Right lobe of liver (tissue), 6 donors: ENCODE results near the gene RUNX2. TPM values are rescaled to one million over a fixed set of nuclear protein-coding genes. Genes with fewer than 3 reads are reported as not detected.

Experiments
- ATAC-seq, 4 donors: fragments of 200-7000 bp; cut with Tn5 transposase; one replicate each; pipeline ENCODE4 v1.9.1; 2020; ENCODE audit warnings: mild to moderate bottlenecking in 4 of 4, moderate library complexity in 4 of 4
- DNase-seq, 3 donors: peaks; one replicate each; pipeline ENCODE4 v3.0.0-alpha.2; 2020
- H3K27ac ChIP-seq, 3 donors: fragments of 200-600 bp; one replicate each; pipeline ENCODE4 v1.8.0; 2022
- H3K27me3 ChIP-seq, 2 donors: fragments of 200-600 bp; one replicate each; pipeline ENCODE4 v1.8.0; 2022
- H3K36me3 ChIP-seq, 4 donors: fragments of 200-600 bp; sonication (generic) in 1 of 4; one replicate each; pipeline versions ENCODE4 v1.5.1 to v1.8.0; 2017 to 2022; ENCODE audit warnings: control low read depth in 1 of 4
- H3K4me1 ChIP-seq, 4 donors: fragments of 200-600 bp; sonication (generic) in 1 of 4; one replicate each; pipeline versions ENCODE4 v1.5.1 to v1.8.0; 2017 to 2022; ENCODE audit warnings: control low read depth in 1 of 4
- H3K4me3 ChIP-seq, 3 donors: fragments of 200-600 bp; one replicate each; pipeline ENCODE4 v1.8.0; 2022
- H3K9me3 ChIP-seq, 4 donors: fragments of 200-600 bp; sonication (generic) in 1 of 4; one replicate each; pipeline versions ENCODE4 v1.5.1 to v1.8.0; 2017 to 2022; ENCODE audit warnings: control low read depth in 1 of 4
- POLR2A ChIP-seq: fragments of 450-650 bp; IDR thresholded peaks from one replicate; pipeline ENCODE4 v1.6.1; 2017; ENCODE audit warnings: antibody characterized with exemption, mild to moderate bottlenecking
- WGBS: methylation state at CpG from one replicate; pipeline ENCODE4 v1.1.6; 2018; ENCODE audit warnings: low coverage, low lambda C conversion rate; ENCODE audit not compliant: insufficient coverage; ENCODE audit errors: missing lambda C conversion rate; 5-methylcytosine and 5-hydroxymethylcytosine counted together
- intact Hi-C, 2 donors: fragments of 100-400 bp; cut with DNase I; formaldehyde crosslinking; loops; one replicate each; pipeline versions ENCODE4 v1.11.2 to v1.14.1; 2022
- total RNA-seq, 6 experiments: library from RNA; depleted of rRNA in 2 of 6; stranded (reverse); fragments of >200 nt in 2 of 6; fragmentation: NEBNext Ultra II Directional in 3 of 6; extraction: Animal tissue kit (Norgen Biotek cat#: 25700) in 3 of 6; gene quantifications; one replicate each; pipeline versions ENCODE4 v1.1.0 to v1.2.4, GENCODE V29; 2016 to 2023
- TF ChIP-seq, protein P1 (sequence below), 4 donors: fragments of 200-600 bp in 3 of 4; fragments of 450-650 bp in 1 of 4; IDR thresholded peaks; one replicate each; pipeline versions ENCODE4 v1.5.1 to v1.8.0; 2016 to 2022; ENCODE audit warnings: antibody characterized with exemption in 4 of 4, mild to moderate bottlenecking in 2 of 4
- donor health status: DM: no; HTN: yes; CAD: no.
- donor health status: DM: no; HTN: no; CAD: no.
- donor health status: DM: no; HTN: no; CAD: no.
- donor health status: DM: no; HTN: yes; CAD: no.
- donor health status: DM: no; HTN: yes; CAD: no.

RUNX2 gene
- total RNA-seq, 6 experiments from 2014 or later, result 0.15 to 0.80 (median 0.43) TPM

DNA sequence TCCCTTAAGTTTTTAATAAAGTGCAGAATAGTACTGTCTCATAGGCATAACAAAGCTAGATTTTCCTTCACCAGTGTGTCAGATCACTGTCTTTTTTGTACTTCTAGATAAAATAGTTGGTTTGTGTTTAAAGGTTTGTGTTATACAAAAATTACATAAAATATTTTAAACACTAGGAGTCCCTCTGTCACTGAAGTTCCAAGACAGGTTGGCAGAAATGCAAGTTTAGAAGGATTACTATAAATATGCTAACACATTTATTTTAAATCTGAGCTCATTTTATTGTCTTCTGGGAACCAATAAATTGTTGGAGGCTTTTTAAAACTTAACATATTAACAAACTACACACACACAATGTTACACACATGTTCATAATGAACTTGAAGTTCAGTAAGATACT lies 30.8 kb upstream of the RUNX2 start:
- no peaks in the 10 kb centered on the region for H3K27me3 ChIP-seq
- ATAC-seq (no peak), DNase-seq (no peak)
- peaks cover 0 to 8% (median 0%) of the 10 kb centered on the region in 4 donors for H3K4me1 ChIP-seq
- H3K9me3 ChIP-seq, result no peaks in the 10 kb centered on the region
- H3K27ac ChIP-seq, result no peak overlapping the region
- no peaks in the 10 kb centered on the region for H3K36me3 ChIP-seq
- TF ChIP-seq, protein P1, sequence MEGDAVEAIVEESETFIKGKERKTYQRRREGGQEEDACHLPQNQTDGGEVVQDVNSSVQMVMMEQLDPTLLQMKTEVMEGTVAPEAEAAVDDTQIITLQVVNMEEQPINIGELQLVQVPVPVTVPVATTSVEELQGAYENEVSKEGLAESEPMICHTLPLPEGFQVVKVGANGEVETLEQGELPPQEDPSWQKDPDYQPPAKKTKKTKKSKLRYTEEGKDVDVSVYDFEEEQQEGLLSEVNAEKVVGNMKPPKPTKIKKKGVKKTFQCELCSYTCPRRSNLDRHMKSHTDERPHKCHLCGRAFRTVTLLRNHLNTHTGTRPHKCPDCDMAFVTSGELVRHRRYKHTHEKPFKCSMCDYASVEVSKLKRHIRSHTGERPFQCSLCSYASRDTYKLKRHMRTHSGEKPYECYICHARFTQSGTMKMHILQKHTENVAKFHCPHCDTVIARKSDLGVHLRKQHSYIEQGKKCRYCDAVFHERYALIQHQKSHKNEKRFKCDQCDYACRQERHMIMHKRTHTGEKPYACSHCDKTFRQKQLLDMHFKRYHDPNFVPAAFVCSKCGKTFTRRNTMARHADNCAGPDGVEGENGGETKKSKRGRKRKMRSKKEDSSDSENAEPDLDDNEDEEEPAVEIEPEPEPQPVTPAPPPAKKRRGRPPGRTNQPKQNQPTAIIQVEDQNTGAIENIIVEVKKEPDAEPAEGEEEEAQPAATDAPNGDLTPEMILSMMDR (IDR thresholded peaks at IDR 0.05), result no peak
- TF ChIP-seq POLR2A, result no peak
- H3K4me3 ChIP-seq, result no peak overlapping the region
- intact Hi-C loops, result no loop called here

DNA sequence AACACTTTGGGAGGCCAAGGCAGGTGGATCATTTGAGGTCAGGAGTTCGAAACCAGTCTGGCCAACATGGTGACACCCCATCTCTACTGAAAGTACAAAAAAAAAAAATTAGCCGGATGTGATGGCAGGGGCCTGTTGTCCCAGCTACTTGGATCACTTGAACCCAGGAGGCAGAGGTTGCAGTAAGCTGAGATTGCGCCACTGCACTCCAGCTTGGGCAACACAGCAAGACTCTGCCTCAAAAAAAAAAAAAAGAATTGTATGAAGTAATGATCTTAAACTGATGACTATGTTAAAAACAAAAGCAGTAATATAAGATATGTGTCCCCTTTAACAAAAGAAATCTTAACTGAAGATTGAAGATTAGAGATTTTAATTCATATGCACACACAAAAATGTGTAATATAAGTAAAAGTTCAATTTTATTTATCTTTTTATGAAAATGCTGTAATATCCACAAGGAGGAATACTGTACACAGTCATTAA lies 29.0 kb upstream of the RUNX2 start:
- TF ChIP-seq, protein P1 (IDR thresholded peaks at IDR 0.05), result no peak
- TF ChIP-seq POLR2A, result no peak
- Histone ChIP-seq H3K9me3 (no peaks in the 10 kb centered on the region), H3K27me3 (no peaks in the 10 kb centered on the region), H3K4me1 (peaks cover 0 to 8% (median 0%) of the 10 kb centered on the region in 4 donors), H3K27ac (no peak overlapping the region), H3K36me3 (no peaks in the 10 kb centered on the region), H3K4me3 (no peak overlapping the region)
- intact Hi-C loops, result no loop called here
- 82% methylated on average over 3 of the region's 3 CpGs for WGBS
- ATAC-seq, result no peak
- no peak for DNase-seq

DNA sequence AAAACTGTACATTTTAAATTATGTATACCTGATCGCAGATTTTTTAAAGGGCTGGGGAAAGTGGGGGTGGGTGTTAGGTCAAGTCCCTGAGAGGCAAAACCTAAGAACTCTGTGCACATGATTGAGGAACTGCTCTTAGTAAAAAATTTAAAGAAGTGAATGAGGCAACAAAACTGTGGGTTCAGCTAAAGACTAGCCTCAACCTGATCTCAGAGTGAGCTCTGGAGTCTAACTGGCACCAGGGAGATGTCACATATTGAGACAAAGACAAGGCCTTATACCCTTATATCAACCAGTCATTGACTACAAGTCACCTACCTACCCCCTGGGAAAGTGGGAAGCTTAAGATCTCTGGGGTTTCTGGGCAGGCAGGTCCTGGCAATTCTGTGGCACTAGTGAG lies 27.4 kb upstream of the RUNX2 start:
- ATAC-seq, result peak in 1 of 4 donors; percentile 20
- Histone ChIP-seq H3K27me3 (no peaks in the 10 kb centered on the region), H3K9me3 (no peaks in the 10 kb centered on the region), H3K4me1 (peaks cover 0 to 8% (median 0%) of the 10 kb centered on the region in 4 donors), H3K36me3 (no peaks in the 10 kb centered on the region), H3K27ac (no peak overlapping the region), H3K4me3 (no peak overlapping the region)
- DNase-seq, result no peak
- 86% methylated on average over 1 of the region's 1 CpG for WGBS
- no peak for TF ChIP-seq POLR2A
- TF ChIP-seq, protein P1 (IDR thresholded peaks at IDR 0.05), result no peak
- intact Hi-C loops, result no loop called here

DNA sequence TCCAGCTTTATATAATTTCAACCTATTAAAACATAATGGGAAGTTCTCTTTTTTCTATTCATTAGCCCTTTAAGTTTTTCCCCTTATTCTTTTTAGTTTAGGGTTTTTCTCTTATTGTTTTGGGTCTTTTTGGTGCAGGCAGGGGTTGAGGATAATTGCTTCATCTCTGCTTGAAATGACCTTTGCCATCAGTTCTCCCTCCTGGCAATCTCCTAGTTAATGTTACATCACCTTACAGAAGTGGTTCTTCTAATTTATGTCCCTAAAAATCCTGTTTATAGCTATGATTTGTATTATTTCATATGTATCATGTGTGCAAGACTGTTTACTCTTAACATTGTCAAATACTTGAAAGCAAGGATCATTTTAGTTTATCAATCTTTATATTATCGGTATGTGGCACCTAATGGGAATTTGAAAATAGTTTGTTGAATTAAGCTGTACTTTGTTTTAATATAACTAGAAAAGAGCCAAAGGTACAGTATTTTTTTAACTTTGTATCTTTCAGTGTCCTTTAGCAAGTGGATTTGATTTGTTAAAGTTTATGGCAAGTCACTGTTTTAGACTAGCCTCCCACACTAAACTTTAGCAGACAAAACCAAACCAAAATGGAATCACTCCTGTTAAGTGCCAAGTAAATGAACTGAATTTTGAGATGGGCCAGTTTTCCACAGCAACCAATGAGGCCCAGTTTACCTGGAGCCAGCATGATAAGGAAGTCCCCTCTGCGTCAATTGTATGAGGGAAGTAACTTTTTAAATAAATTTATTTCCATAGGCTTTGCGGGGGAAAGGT lies 26.6 kb upstream of the RUNX2 start:
- Histone ChIP-seq H3K4me1 (peaks cover 0 to 8% (median 0%) of the 10 kb centered on the region in 4 donors), H3K27ac (no peak overlapping the region), H3K9me3 (no peaks in the 10 kb centered on the region), H3K4me3 (no peak overlapping the region), H3K36me3 (no peaks in the 10 kb centered on the region), H3K27me3 (no peaks in the 10 kb centered on the region)
- WGBS, result 42% methylated on average over 3 of the region's 3 CpGs
- ATAC-seq (peak; percentile 70 to 78 (median 72)), DNase-seq (no peak)
- no peak for TF ChIP-seq POLR2A
- TF ChIP-seq, protein P1 (IDR thresholded peaks at IDR 0.05), result no peak
- intact Hi-C loops, result no loop called here
